Measurements from ENCODE around the gene ELP4. TPM values are rescaled to one million over a fixed set of nuclear protein-coding genes. Genes with fewer than 3 reads are reported as not detected.
"Not testable (repeated sequence)": the region's sequence is repeated elsewhere in the genome, so short reads cannot be mapped to it uniquely, and the experiment has no call there.

Gene ELP4
- total and polyA plus RNA-seq, 2 experiments from 2014 or later: 12.3 to 25.1 TPM

DNA sequence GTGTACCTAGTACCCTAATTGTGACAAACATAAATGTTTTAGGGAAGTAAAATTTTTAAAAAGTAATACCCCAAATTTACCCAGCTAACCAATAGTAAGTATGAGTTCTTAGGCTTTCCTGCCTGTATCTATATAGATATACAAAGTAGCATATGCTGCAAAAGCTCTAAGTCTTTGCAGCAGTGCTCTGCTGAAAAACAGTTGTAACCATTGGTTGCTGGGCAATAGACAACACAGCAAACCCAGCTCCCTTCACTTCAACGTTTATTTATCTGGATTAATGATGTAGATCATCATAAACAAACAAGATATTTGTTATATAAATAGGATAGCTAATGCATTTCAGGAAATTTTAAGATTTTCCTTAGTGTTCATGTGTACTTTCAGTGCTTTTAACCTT, 218.9 kb downstream of the ELP4 start:
- no peak overlapping the region for H2AFZ ChIP-seq
- TF ChIP-seq, protein P1, sequence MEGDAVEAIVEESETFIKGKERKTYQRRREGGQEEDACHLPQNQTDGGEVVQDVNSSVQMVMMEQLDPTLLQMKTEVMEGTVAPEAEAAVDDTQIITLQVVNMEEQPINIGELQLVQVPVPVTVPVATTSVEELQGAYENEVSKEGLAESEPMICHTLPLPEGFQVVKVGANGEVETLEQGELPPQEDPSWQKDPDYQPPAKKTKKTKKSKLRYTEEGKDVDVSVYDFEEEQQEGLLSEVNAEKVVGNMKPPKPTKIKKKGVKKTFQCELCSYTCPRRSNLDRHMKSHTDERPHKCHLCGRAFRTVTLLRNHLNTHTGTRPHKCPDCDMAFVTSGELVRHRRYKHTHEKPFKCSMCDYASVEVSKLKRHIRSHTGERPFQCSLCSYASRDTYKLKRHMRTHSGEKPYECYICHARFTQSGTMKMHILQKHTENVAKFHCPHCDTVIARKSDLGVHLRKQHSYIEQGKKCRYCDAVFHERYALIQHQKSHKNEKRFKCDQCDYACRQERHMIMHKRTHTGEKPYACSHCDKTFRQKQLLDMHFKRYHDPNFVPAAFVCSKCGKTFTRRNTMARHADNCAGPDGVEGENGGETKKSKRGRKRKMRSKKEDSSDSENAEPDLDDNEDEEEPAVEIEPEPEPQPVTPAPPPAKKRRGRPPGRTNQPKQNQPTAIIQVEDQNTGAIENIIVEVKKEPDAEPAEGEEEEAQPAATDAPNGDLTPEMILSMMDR (IDR thresholded peaks at IDR 0.05; ENCODE audit: poor library complexity): no peak
- no peak for TF ChIP-seq EZH2phosphoT487 (IDR thresholded peaks at IDR 0.05; ENCODE audit: low read depth, severe bottlenecking, unreplicated experiment)
- TF ChIP-seq EZH2 (IDR thresholded peaks at IDR 0.05; ENCODE audit: borderline replicate concordance): no peak
- H3K4me2 ChIP-seq: no peak overlapping the region
- WGBS (ENCODE audit: low lambda C conversion rate, missing lambda C conversion rate): 50% methylated on average over 1 of the region's 1 CpG
- no peak overlapping the region for H3K27ac ChIP-seq
- H3K27me3 ChIP-seq: no peaks in the 10 kb centered on the region
- H3K36me3 ChIP-seq (replicated peaks; ENCODE audit: insufficient read depth, low read depth): no peaks in the 10 kb centered on the region
- H3K79me2 ChIP-seq: no peaks in the 10 kb centered on the region
- no peak for DNase-seq (ENCODE audit: low spot score)
- H3K9me2 ChIP-seq (replicated peaks; ENCODE audit: insufficient read depth): no peaks in the 10 kb centered on the region
- no peaks in the 10 kb centered on the region for H3K9me3 ChIP-seq (ENCODE audit: low read depth)
- no peak overlapping the region for H3K4me3 ChIP-seq
- H3K4me1 ChIP-seq (ENCODE audit: insufficient read depth): no peaks in the 10 kb centered on the region
- H4K20me1 ChIP-seq (ENCODE audit: insufficient read depth, poor library complexity, severe bottlenecking): no peaks in the 10 kb centered on the region

GRCh38 chr11:31740131-31740530, 230.6 kb downstream of the ELP4 start:
- no peaks in the 10 kb centered on the region for H3K4me1 ChIP-seq (ENCODE audit: insufficient read depth)
- H3K9me3 ChIP-seq (ENCODE audit: low read depth): no peaks in the 10 kb centered on the region
- H3K79me2 ChIP-seq: no peaks in the 10 kb centered on the region
- no peaks in the 10 kb centered on the region for H3K27me3 ChIP-seq
- H3K27ac ChIP-seq: no peak overlapping the region
- H3K4me3 ChIP-seq: no peak overlapping the region
- no peak overlapping the region for H2AFZ ChIP-seq
- H4K20me1 ChIP-seq (ENCODE audit: insufficient read depth, poor library complexity, severe bottlenecking): no peaks in the 10 kb centered on the region
- no peak for DNase-seq (ENCODE audit: low spot score)
- H3K36me3 ChIP-seq (replicated peaks; ENCODE audit: insufficient read depth, low read depth): no peaks in the 10 kb centered on the region
- WGBS (ENCODE audit: low lambda C conversion rate, missing lambda C conversion rate): 90% methylated on average over 1 of the region's 1 CpG
- H3K9me2 ChIP-seq (replicated peaks; ENCODE audit: insufficient read depth): no peaks in the 10 kb centered on the region
- no peak overlapping the region for H3K4me2 ChIP-seq
- TF ChIP-seq EZH2 (IDR thresholded peaks at IDR 0.05; ENCODE audit: borderline replicate concordance) (no peak), EZH2phosphoT487 (IDR thresholded peaks at IDR 0.05; ENCODE audit: low read depth, severe bottlenecking, unreplicated experiment) (no peak)
- TF ChIP-seq, protein P1 (IDR thresholded peaks at IDR 0.05; ENCODE audit: poor library complexity): no peak

- not testable (repeated sequence) for H3K4me2 ChIP-seq; H2AFZ ChIP-seq; H3K27me3 ChIP-seq; DNase-seq (ENCODE audit: low spot score); H3K4me1 ChIP-seq (ENCODE audit: insufficient read depth); H3K27ac ChIP-seq; H3K4me3 ChIP-seq; H3K79me2 ChIP-seq; H3K9me3 ChIP-seq (ENCODE audit: low read depth); H3K9me2 ChIP-seq (replicated peaks; ENCODE audit: insufficient read depth); H4K20me1 ChIP-seq (ENCODE audit: insufficient read depth, poor library complexity, severe bottlenecking); H3K36me3 ChIP-seq (replicated peaks; ENCODE audit: insufficient read depth, low read depth)
- 96% methylated on average over 26 of the region's 26 CpGs for WGBS (ENCODE audit: low lambda C conversion rate, missing lambda C conversion rate)
These were observed 231.3 kb downstream of the ELP4 start for GRCh38 chr11:31740731-31741368.

GRCh38 chr11:31747581-31747980, 238.0 kb downstream of the ELP4 start:
- WGBS (ENCODE audit: low lambda C conversion rate, missing lambda C conversion rate): 73% methylated on average over 1 of the region's 1 CpG
- no peak for TF ChIP-seq EZH2 (IDR thresholded peaks at IDR 0.05; ENCODE audit: borderline replicate concordance)
- TF ChIP-seq, protein P1 (IDR thresholded peaks at IDR 0.05; ENCODE audit: poor library complexity): no peak
- TF ChIP-seq EZH2phosphoT487 (IDR thresholded peaks at IDR 0.05; ENCODE audit: low read depth, severe bottlenecking, unreplicated experiment): no peak
- H3K4me2 ChIP-seq: no peak overlapping the region
- no peaks in the 10 kb centered on the region for H3K79me2 ChIP-seq
- H3K27me3 ChIP-seq: no peaks in the 10 kb centered on the region
- H3K36me3 ChIP-seq (replicated peaks; ENCODE audit: insufficient read depth, low read depth): no peaks in the 10 kb centered on the region
- H3K9me3 ChIP-seq (ENCODE audit: low read depth): no peaks in the 10 kb centered on the region
- DNase-seq (ENCODE audit: low spot score): no peak
- no peaks in the 10 kb centered on the region for H3K9me2 ChIP-seq (replicated peaks; ENCODE audit: insufficient read depth)
- no peaks in the 10 kb centered on the region for H4K20me1 ChIP-seq (ENCODE audit: insufficient read depth, poor library complexity, severe bottlenecking)
- no peak overlapping the region for H3K4me3 ChIP-seq
- no peaks in the 10 kb centered on the region for H3K4me1 ChIP-seq (ENCODE audit: insufficient read depth)
- H2AFZ ChIP-seq: no peak overlapping the region
- H3K27ac ChIP-seq: no peak overlapping the region
